NCI-H2171 (cell line): ENCODE results near the gene AKNAD1.
A peak's percentile ranks its signal among the peaks of the same experiment; 100 is the strongest.

Experiments used
- DNase-seq: peaks from one replicate; lab custom pipeline; 2025; lab: John Stamatoyannopoulos, UW

The AKNAD1 gene

GRCh38 chr1:108865316-108865910, 8.5 kb upstream of the AKNAD1 start:
- peak; percentile 60 for DNase-seq

- DNase-seq, result no peak
Measured at GRCh38 chr1:108863984-108864383, 7.1 kb upstream of the AKNAD1 start.

GRCh38 chr1:108862698-108863477, 6.0 kb upstream of the AKNAD1 start:
- no peak for DNase-seq

- DNase-seq, result no peak
Measured at GRCh38 chr1:108862017-108862610, 5.2 kb upstream of the AKNAD1 start.

- DNase-seq, result no peak
Measured at GRCh38 chr1:108861566-108861965, 4.7 kb upstream of the AKNAD1 start.

- DNase-seq, result no peak
Measured at GRCh38 chr1:108860190-108860907, 3.5 kb upstream of the AKNAD1 start.

- DNase-seq, result peak; percentile 87
Measured at GRCh38 chr1:108858230-108858950, 1.5 kb upstream of the AKNAD1 start.

- DNase-seq, result no peak
Measured at GRCh38 chr1:108854221-108855019, 2.5 kb downstream of the AKNAD1 start.

- DNase-seq, result no peak
Measured at GRCh38 chr1:108852221-108852975, 4.5 kb downstream of the AKNAD1 start.

GRCh38 chr1:108851567-108851966, 5.3 kb downstream of the AKNAD1 start:
- no peak for DNase-seq

GRCh38 chr1:108850929-108851328, 6.0 kb downstream of the AKNAD1 start:
- no peak for DNase-seq

GRCh38 chr1:108848806-108849205, 8.1 kb downstream of the AKNAD1 start:
- DNase-seq, result no peak

- DNase-seq, result no peak
Measured at GRCh38 chr1:108847494-108847893, 9.4 kb downstream of the AKNAD1 start.

GRCh38 chr1:108845991-108846390, 10.9 kb downstream of the AKNAD1 start:
- no peak for DNase-seq

- DNase-seq, result no peak
Measured at GRCh38 chr1:108845446-108845845, 11.4 kb downstream of the AKNAD1 start.

- no peak for DNase-seq
Measured at GRCh38 chr1:108843390-108844137, 13.3 kb downstream of the AKNAD1 start.

- DNase-seq, result no peak
Measured at GRCh38 chr1:108842525-108843181, 14.2 kb downstream of the AKNAD1 start.

- DNase-seq, result no peak
Measured at GRCh38 chr1:108841703-108842102, 15.2 kb downstream of the AKNAD1 start.

GRCh38 chr1:108832929-108833328, 24.0 kb downstream of the AKNAD1 start:
- DNase-seq, result no peak
